ENCODE data around the gene MLLT10.

GRCh38 chr10:21521751-21522533 is 12.1 kb upstream of the MLLT10 start:
- TF ChIP-seq CTCF (IDR thresholded peaks at IDR 0.05) (no peak), EZH2 (IDR thresholded peaks at IDR 0.05) (no peak)

All from neural progenitor cell (in vitro differentiated cells).